ENCODE data around the gene RPP25.
A peak's percentile ranks its signal among the peaks of the same experiment; 100 is the strongest.

Gene RPP25

GRCh38 chr15:74995779-74996765 lies 39.5 kb upstream of the RPP25 start:
- peak; percentile 15 for ATAC-seq (ENCODE audit: low read depth)
- Histone ChIP-seq H3K4me1 (ENCODE audit: insufficient read depth, poor library complexity, severe bottlenecking) (no peaks in the 10 kb centered on the region), H3K9me3 (ENCODE audit: severe bottlenecking) (no peaks in the 10 kb centered on the region), H3K4me3 (ENCODE audit: severe bottlenecking) (peak overlapping the region; percentile 54), H3K27me3 (ENCODE audit: insufficient read depth, poor library complexity, severe bottlenecking) (no peaks in the 10 kb centered on the region), H3K27ac (ENCODE audit: poor library complexity, severe bottlenecking) (no peak overlapping the region), H3K36me3 (ENCODE audit: low read depth) (no peaks in the 10 kb centered on the region)
- TF ChIP-seq CTCF (IDR thresholded peaks at IDR 0.05; ENCODE audit: poor library complexity, severe bottlenecking): no peak
- DNase-seq (ENCODE audit: low spot score): no peak

GRCh38 chr15:74995182-74995778 lies 38.7 kb upstream of the RPP25 start, which contains the start of gene SCAMP5:
Gene SCAMP5, plus strand, starts transcription at chr15:74995563. Its CDS starts 16,277 bp downstream, at chr15:75011840.
- no peak for TF ChIP-seq CTCF (IDR thresholded peaks at IDR 0.05; ENCODE audit: poor library complexity, severe bottlenecking)
- ATAC-seq (ENCODE audit: low read depth) (peak; percentile 85), DNase-seq (ENCODE audit: low spot score) (peak; percentile 99)
- H3K27me3 ChIP-seq (ENCODE audit: insufficient read depth, poor library complexity, severe bottlenecking): no peaks in the 10 kb centered on the region
- H3K4me1 ChIP-seq (ENCODE audit: insufficient read depth, poor library complexity, severe bottlenecking): peaks cover 4% of the 10 kb centered on the region
- H3K4me3 ChIP-seq (ENCODE audit: severe bottlenecking): peak within 1 kb of the TSS; percentile 54
- H3K27ac ChIP-seq (ENCODE audit: poor library complexity, severe bottlenecking): no peak within 1 kb of the TSS
- no peaks in the 10 kb centered on the region for H3K9me3 ChIP-seq (ENCODE audit: severe bottlenecking)
- no peaks in the 10 kb centered on the region for H3K36me3 ChIP-seq (ENCODE audit: low read depth)

GRCh38 chr15:74994685-74995084 lies 38.1 kb upstream of the RPP25 start:
- ATAC-seq (ENCODE audit: low read depth) (no peak), DNase-seq (ENCODE audit: low spot score) (no peak)
- H3K36me3 ChIP-seq (ENCODE audit: low read depth): no peaks in the 10 kb centered on the region
- no peaks in the 10 kb centered on the region for H3K27me3 ChIP-seq (ENCODE audit: insufficient read depth, poor library complexity, severe bottlenecking)
- H3K27ac ChIP-seq (ENCODE audit: poor library complexity, severe bottlenecking): no peak overlapping the region
- peaks cover 4% of the 10 kb centered on the region for H3K4me1 ChIP-seq (ENCODE audit: insufficient read depth, poor library complexity, severe bottlenecking)
- H3K4me3 ChIP-seq (ENCODE audit: severe bottlenecking): no peak overlapping the region
- H3K9me3 ChIP-seq (ENCODE audit: severe bottlenecking): no peaks in the 10 kb centered on the region
- no peak for TF ChIP-seq CTCF (IDR thresholded peaks at IDR 0.05; ENCODE audit: poor library complexity, severe bottlenecking)

GRCh38 chr15:74994236-74994635 lies 37.7 kb upstream of the RPP25 start:
- Histone ChIP-seq H3K4me3 (ENCODE audit: severe bottlenecking) (no peak overlapping the region), H3K9me3 (ENCODE audit: severe bottlenecking) (no peaks in the 10 kb centered on the region), H3K36me3 (ENCODE audit: low read depth) (no peaks in the 10 kb centered on the region), H3K4me1 (ENCODE audit: insufficient read depth, poor library complexity, severe bottlenecking) (peaks cover 4% of the 10 kb centered on the region), H3K27ac (ENCODE audit: poor library complexity, severe bottlenecking) (no peak overlapping the region), H3K27me3 (ENCODE audit: insufficient read depth, poor library complexity, severe bottlenecking) (no peaks in the 10 kb centered on the region)
- DNase-seq (ENCODE audit: low spot score) (no peak), ATAC-seq (ENCODE audit: low read depth) (no peak)
- TF ChIP-seq CTCF (IDR thresholded peaks at IDR 0.05; ENCODE audit: poor library complexity, severe bottlenecking): no peak
